ENCODE results near the gene CYTH4. TPM values are rescaled to one million over a fixed set of nuclear protein-coding genes. Genes with fewer than 3 reads are reported as not detected.

CYTH4 gene
- total and polyA plus RNA-seq, 3 experiments from 2014 or later, result 23.1 to 80.2 (median 24.7) TPM

DNA sequence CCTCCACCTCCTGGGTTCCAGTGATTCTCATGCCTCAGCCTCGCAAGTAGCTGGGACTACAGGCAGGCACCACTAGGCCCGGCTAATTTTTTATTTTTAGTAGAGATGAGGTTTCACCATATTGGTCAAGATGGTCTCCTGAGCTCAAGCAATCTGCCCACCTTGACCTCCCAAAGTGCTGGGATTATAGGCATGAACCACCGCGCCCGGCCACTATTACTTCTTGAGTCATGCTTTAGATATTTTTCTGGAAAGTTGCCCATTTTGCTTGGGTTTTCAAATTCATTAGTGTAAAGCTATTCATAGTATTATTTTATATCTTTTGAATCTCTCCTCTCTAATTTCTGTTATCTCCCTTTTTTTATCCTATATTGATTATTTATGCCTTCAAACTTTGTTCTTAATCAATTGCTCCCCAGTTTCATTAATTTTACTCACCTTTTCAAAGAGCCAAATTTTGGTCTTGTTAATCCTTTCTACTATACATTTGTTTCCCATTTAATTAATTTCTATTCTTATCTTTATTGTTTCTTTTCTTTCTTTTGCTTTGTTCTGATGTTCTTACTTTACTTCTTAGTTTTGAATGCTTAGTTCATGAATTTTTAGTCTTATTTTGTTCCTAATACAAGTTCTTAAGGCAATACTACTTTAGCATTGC, 28.0 kb upstream of the CYTH4 start:
- no peaks in the 10 kb centered on the region for H3K36me3 Mint-ChIP-seq
- H3K27ac Mint-ChIP-seq, result no peak overlapping the region
- peaks cover 0 to 3% (median 2%) of the 10 kb centered on the region in 3 donors for H3K4me1 Mint-ChIP-seq
- H3K27me3 Mint-ChIP-seq, result peaks cover 3 to 5% of the 10 kb centered on the region in 2 donors
- Histone ChIP-seq H3K4me1 (ENCODE audit: insufficient read depth, low read length) (peaks cover 3% of the 10 kb centered on the region), H3K27ac (ENCODE audit: low read depth, low read length) (no peak overlapping the region), H3K9me3 (ENCODE audit: low read length) (no peaks in the 10 kb centered on the region), H3K4me3 (ENCODE audit: low read length) (no peak overlapping the region), H3K27me3 (ENCODE audit: insufficient read depth, low read length, poor library complexity, severe bottlenecking) (no peaks in the 10 kb centered on the region), H3K36me3 (ENCODE audit: insufficient read depth, low read length) (no peaks in the 10 kb centered on the region)
- peak overlapping the region in 1 of 7 donors; percentile 44 for H3K4me3 Mint-ChIP-seq
- ChIA-PET CTCF (no interaction called here), POLR2A (no interaction called here)
- no peaks in the 10 kb centered on the region for H3K9me3 Mint-ChIP-seq
- no peak for DNase-seq

GRCh38 chr22:37254867-37255233, 27.5 kb upstream of the CYTH4 start:
- ChIA-PET CTCF (no interaction called here), POLR2A (no interaction called here)
- no peaks in the 10 kb centered on the region for H3K9me3 Mint-ChIP-seq
- H3K36me3 ChIP-seq (ENCODE audit: insufficient read depth, low read length), result no peaks in the 10 kb centered on the region
- H3K4me3 Mint-ChIP-seq, result peak overlapping the region in 1 of 7 donors; percentile 44
- H3K27me3 Mint-ChIP-seq, result peaks cover 3 to 5% of the 10 kb centered on the region in 2 donors
- H3K36me3 Mint-ChIP-seq, result no peaks in the 10 kb centered on the region
- H3K27ac Mint-ChIP-seq, result no peak overlapping the region
- no peaks in the 10 kb centered on the region for H3K9me3 ChIP-seq (ENCODE audit: low read length)
- no peak overlapping the region for H3K27ac ChIP-seq (ENCODE audit: low read depth, low read length)
- H3K27me3 ChIP-seq (ENCODE audit: insufficient read depth, low read length, poor library complexity, severe bottlenecking), result no peaks in the 10 kb centered on the region
- H3K4me1 ChIP-seq (ENCODE audit: insufficient read depth, low read length), result peaks cover 8% of the 10 kb centered on the region
- no peak overlapping the region for H3K4me3 ChIP-seq (ENCODE audit: low read length)
- DNase-seq, result no peak
- H3K4me1 Mint-ChIP-seq, result peaks cover 0 to 7% (median 2%) of the 10 kb centered on the region in 3 donors

DNA sequence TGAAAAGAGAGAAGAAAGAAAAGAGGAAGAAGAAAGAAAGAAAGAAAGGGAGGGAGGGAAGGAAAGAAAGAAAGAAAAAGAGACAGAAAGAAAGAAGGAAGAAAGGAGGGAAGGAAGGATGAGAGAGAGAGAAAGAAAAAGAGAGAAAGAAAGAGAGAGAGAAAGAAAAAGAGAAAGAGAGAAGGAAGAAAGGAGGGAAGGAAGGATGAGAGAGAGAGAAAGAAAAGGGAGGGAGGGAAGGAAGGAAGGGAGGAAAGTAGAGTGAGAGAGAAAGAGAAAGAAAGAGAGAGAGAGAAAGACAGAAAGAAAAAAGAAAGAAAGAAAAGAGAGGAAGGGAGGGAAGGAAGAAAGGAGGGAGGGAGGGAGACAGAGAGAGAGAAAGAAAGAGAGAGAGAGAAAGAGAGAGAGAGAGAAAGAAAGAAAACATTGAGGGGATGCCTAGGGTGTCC, 26.7 kb upstream of the CYTH4 start:
- CTCF ChIA-PET, result interaction anchor here (1.2 to 1.3 kb wide), 2 partner anchors 13 to 17 kb away, joined by 3 to 5 read pairs; no protein-coding TSS in a partner anchor
- POLR2A ChIA-PET, result no interaction called here

DNA sequence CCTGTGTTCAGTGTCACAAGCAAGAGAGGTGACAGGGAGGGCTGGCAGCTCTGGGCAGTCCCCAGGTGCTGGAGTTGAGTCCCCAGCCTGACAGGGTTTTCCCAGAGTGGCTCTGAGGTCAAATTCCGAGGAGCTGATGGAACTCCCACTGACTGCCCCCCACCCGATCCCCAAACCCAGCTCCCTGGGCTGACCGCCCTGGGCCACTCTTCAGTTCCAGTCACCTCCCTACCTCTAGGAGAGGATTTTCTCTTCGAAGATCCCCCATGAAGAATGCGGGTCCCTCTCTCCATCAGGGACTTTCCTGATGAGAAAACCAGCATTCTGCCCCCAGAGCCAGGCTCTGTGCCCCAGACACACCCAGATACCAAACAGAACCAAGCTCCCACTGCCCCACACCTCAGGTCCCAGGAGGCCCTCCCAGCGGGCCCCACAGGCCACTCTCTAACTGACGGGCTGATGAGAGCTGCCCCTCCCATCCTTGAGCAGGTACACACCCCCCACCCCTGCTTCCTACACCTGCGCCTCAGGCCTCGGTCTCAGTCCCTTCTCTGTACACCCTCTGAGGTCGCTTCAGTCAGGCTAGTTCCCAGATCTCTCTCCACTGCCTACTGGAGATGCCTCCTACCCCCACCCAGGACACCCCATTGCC, 26.1 kb upstream of the CYTH4 start:
- POLR2A ChIA-PET, result interaction anchor here (0.7 to 1.0 kb wide), 2 partner anchors 13 to 18 kb away, joined by 3 read pairs; no protein-coding TSS in a partner anchor
- H3K27me3 Mint-ChIP-seq, result peaks cover 3 to 8% of the 10 kb centered on the region in 2 donors
- no peaks in the 10 kb centered on the region for H3K9me3 Mint-ChIP-seq

More for the DNA sequence above, 26.7 kb upstream of the CYTH4 start:
- Histone ChIP-seq H3K27me3 (ENCODE audit: insufficient read depth, low read length, poor library complexity, severe bottlenecking) (no peaks in the 10 kb centered on the region), H3K9me3 (ENCODE audit: low read length) (no peaks in the 10 kb centered on the region), H3K27ac (ENCODE audit: low read depth, low read length) (no peak overlapping the region), H3K4me3 (ENCODE audit: low read length) (no peak overlapping the region), H3K4me1 (ENCODE audit: insufficient read depth, low read length) (peaks cover 15% of the 10 kb centered on the region), H3K36me3 (ENCODE audit: insufficient read depth, low read length) (no peaks in the 10 kb centered on the region)
- Mint-ChIP-seq H3K4me3 (no peak overlapping the region), H3K27me3 (peaks cover 3 to 5% of the 10 kb centered on the region in 2 donors), H3K9me3 (no peaks in the 10 kb centered on the region), H3K27ac (peak overlapping the region in 1 of 8 donors; percentile 29), H3K4me1 (peaks cover 3 to 9% (median 3%) of the 10 kb centered on the region in 3 donors), H3K36me3 (no peaks in the 10 kb centered on the region)
- DNase-seq, result no peak

GRCh38 chr22:37258005-37258752, 24.1 kb upstream of the CYTH4 start:
- no peak overlapping the region for H3K4me3 ChIP-seq (ENCODE audit: low read length)
- Mint-ChIP-seq H3K4me1 (peaks cover 9 to 16% (median 10%) of the 10 kb centered on the region in 3 donors), H3K36me3 (peaks cover 0 to 1% (median 0%) of the 10 kb centered on the region in 3 donors), H3K9me3 (no peaks in the 10 kb centered on the region), H3K27ac (peak overlapping the region in 1 of 8 donors; percentile 14), H3K4me3 (no peak overlapping the region), H3K27me3 (peaks cover 3 to 5% of the 10 kb centered on the region in 2 donors)
- ChIA-PET POLR2A (interaction anchor here (1.3 kb wide), 1 partner anchor 16 kb away, joined by 4 read pairs; no protein-coding TSS in a partner anchor), CTCF (interaction anchor here (0.9 to 7.9 kb wide), 6 partner anchors 16 to 199 kb away, joined by 3 to 233 read pairs (median 25); partner anchors contain the start of gene RAC2)
- no peaks in the 10 kb centered on the region for H3K9me3 ChIP-seq (ENCODE audit: low read length)
- H3K4me1 ChIP-seq (ENCODE audit: insufficient read depth, low read length), result peaks cover 23% of the 10 kb centered on the region
- no peak for DNase-seq
- no peaks in the 10 kb centered on the region for H3K27me3 ChIP-seq (ENCODE audit: insufficient read depth, low read length, poor library complexity, severe bottlenecking)
- H3K27ac ChIP-seq (ENCODE audit: low read depth, low read length), result no peak overlapping the region
- H3K36me3 ChIP-seq (ENCODE audit: insufficient read depth, low read length), result no peaks in the 10 kb centered on the region

More for the DNA sequence above, 26.1 kb upstream of the CYTH4 start:
- Mint-ChIP-seq H3K27ac (peak overlapping the region in 1 of 8 donors; percentile 61), H3K36me3 (peaks cover 0 to 1% (median 0%) of the 10 kb centered on the region in 3 donors), H3K4me1 (peaks cover 9 to 16% (median 9%) of the 10 kb centered on the region in 3 donors), H3K4me3 (no peak overlapping the region)
- no peak overlapping the region for H3K4me3 ChIP-seq (ENCODE audit: low read length)
- H3K27me3 ChIP-seq (ENCODE audit: insufficient read depth, low read length, poor library complexity, severe bottlenecking), result no peaks in the 10 kb centered on the region
- CTCF ChIA-PET, result interaction anchor here (1.2 to 1.3 kb wide), 2 partner anchors 13 to 18 kb away, joined by 3 to 5 read pairs; no protein-coding TSS in a partner anchor
- no peaks in the 10 kb centered on the region for H3K9me3 ChIP-seq (ENCODE audit: low read length)
- H3K4me1 ChIP-seq (ENCODE audit: insufficient read depth, low read length), result peaks cover 21% of the 10 kb centered on the region
- no peak overlapping the region for H3K27ac ChIP-seq (ENCODE audit: low read depth, low read length)
- no peaks in the 10 kb centered on the region for H3K36me3 ChIP-seq (ENCODE audit: insufficient read depth, low read length)
- no peak for DNase-seq

- Mint-ChIP-seq H3K4me3 (no peak overlapping the region), H3K4me1 (peaks cover 9 to 16% (median 10%) of the 10 kb centered on the region in 3 donors), H3K27me3 (peaks cover 3 to 5% of the 10 kb centered on the region in 2 donors), H3K36me3 (peaks cover 0 to 1% (median 0%) of the 10 kb centered on the region in 3 donors), H3K9me3 (peaks cover 0 to 4% (median 3%) of the 10 kb centered on the region in 5 donors), H3K27ac (no peak overlapping the region)
- DNase-seq, result no peak
- Histone ChIP-seq H3K36me3 (ENCODE audit: insufficient read depth, low read length) (no peaks in the 10 kb centered on the region), H3K27me3 (ENCODE audit: insufficient read depth, low read length, poor library complexity, severe bottlenecking) (no peaks in the 10 kb centered on the region), H3K27ac (ENCODE audit: low read depth, low read length) (no peak overlapping the region), H3K9me3 (ENCODE audit: low read length) (no peaks in the 10 kb centered on the region), H3K4me3 (ENCODE audit: low read length) (no peak overlapping the region), H3K4me1 (ENCODE audit: insufficient read depth, low read length) (peaks cover 23% of the 10 kb centered on the region)
- CTCF ChIA-PET, result interaction anchor here (0.9 to 7.9 kb wide), 11 partner anchors 12 to 282 kb away, joined by 3 to 233 read pairs (median 7); partner anchors contain the start of gene RAC2
- POLR2A ChIA-PET, result interaction anchor here (1.3 to 2.4 kb wide), 2 partner anchors 15 to 17 kb away, joined by 4 to 10 read pairs; partner anchors contain the start of gene RAC2
Measured at GRCh38 chr22:37258753-37259401, 23.4 kb upstream of the CYTH4 start.

GRCh38 chr22:37259540-37260029, 22.7 kb upstream of the CYTH4 start:
- DNase-seq, result peak in 1 of 5 donors; percentile 26
- Histone ChIP-seq H3K9me3 (ENCODE audit: low read length) (peaks cover 5% of the 10 kb centered on the region), H3K27ac (ENCODE audit: low read depth, low read length) (no peak overlapping the region), H3K27me3 (ENCODE audit: insufficient read depth, low read length, poor library complexity, severe bottlenecking) (no peaks in the 10 kb centered on the region), H3K36me3 (ENCODE audit: insufficient read depth, low read length) (no peaks in the 10 kb centered on the region), H3K4me1 (ENCODE audit: insufficient read depth, low read length) (peaks cover 23% of the 10 kb centered on the region), H3K4me3 (ENCODE audit: low read length) (no peak overlapping the region)
- POLR2A ChIA-PET, result interaction anchor here (1.3 to 2.4 kb wide), 3 partner anchors 15 to 22 kb away, joined by 4 to 10 read pairs (median 8); partner anchors contain the start of gene RAC2
- Mint-ChIP-seq H3K27me3 (peaks cover 3 to 5% of the 10 kb centered on the region in 2 donors), H3K4me3 (no peak overlapping the region), H3K9me3 (peaks cover 0 to 6% (median 3%) of the 10 kb centered on the region in 5 donors), H3K36me3 (peaks cover 0 to 1% (median 0%) of the 10 kb centered on the region in 3 donors), H3K27ac (peak overlapping the region in 1 of 8 donors; percentile 17), H3K4me1 (peaks cover 9 to 16% (median 10%) of the 10 kb centered on the region in 3 donors)
- CTCF ChIA-PET, result interaction anchor here (1.2 to 7.9 kb wide), 18 partner anchors 8 to 307 kb away, joined by 3 to 233 read pairs (median 10); partner anchors contain the start of gene RAC2
